HG02798 (cell line): ENCODE data around the gene NRM.

Source experiments
- ATAC-seq: cut with Tn5 transposase; IDR thresholded peaks from one replicate; pipeline ENCODE4 v1.9.1; 2021; ENCODE audit warnings: mild to moderate bottlenecking; ENCODE audit not compliant: unreplicated experiment, poor library complexity

Gene NRM

DNA sequence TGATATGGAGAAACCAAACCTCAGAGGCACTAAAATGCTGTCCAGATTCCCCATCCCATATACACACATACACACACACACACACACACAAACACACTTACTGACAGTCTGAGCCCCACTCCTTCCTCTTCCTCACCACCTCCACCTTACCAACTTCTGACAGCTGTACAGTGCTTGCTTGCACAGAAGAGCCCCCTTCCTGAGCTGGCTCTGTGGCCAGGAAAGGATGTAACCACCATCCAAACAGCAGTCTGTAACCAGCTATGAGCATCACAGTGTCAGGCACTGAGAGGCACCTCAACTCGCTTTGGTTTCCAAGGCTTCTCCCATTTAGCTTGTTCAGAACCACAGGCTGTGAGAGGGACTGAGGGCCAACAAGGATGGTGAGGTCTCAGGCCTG, 49.7 kb downstream of the NRM start:
- ATAC-seq: no peak

DNA sequence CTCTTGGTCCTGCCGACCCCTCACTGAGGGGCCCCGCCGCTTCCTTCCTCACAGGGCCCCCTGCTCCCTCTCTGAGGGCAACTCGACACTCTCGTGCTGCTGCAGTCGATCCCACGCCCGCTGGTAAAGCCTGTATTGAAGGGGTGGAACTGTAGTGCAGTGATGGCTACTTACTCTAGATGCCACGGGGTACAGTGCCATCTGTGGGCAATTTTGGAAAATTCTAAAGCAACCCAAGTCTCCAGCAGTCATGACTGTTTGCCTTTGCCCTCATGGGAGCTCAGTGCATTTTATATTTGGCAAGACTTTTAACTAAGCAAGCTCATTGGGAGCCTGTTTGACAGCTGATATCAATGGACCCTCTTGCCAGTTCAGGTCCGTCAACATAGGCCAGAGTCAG, 50.3 kb downstream of the NRM start:
- no peak for ATAC-seq
